ENCODE results near the gene TLR9.

The TLR9 gene

DNA sequence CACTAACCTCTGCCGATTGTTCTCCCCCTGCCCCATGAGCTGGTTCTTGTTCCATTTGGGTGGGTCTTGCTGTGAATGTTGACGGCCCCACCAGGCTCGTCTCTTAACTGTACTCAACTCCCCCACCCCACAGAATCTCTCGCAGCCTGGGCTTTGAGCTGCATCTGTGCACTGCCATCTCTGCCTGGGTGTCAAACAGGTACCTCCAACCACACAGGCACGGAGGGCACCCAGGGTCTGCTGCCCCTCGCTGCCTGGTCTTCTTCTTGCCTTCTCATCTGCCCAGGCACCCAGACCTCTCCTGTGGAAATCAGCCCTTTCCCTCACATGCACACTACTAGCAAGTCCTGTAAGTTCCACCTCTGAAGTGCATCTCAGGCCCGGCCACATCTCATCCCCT lies 10.1 kb downstream of the TLR9 start:
- DNase-seq, result peak; percentile 49

DNA sequence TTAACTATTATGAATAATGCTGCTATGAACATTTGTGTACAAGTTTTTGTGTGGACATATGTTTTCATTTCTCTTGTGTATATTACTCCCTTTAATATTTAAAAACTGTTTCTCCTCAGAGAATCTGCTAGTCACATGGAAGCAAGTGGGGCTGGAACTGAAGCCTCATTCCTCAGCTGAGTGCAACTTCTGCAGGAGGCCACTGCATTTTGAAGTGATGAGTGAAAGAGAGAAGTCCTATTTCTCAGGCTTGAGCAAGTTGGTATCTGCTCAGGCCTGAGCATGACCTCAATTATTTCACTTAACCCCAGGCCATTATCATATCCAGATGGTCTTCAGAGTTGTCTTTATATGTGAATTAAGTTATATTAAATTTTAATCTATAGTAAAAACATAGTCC lies 11.5 kb downstream of the TLR9 start:
- no peak for DNase-seq

GRCh38 chr3:52213005-52213404 lies 12.4 kb downstream of the TLR9 start:
- DNase-seq, result peak; percentile 27

GRCh38 chr3:52211268-52211891 lies 14.1 kb downstream of the TLR9 start:
- no peak for DNase-seq

- DNase-seq, result no peak
These were observed 14.8 kb downstream of the TLR9 start for GRCh38 chr3:52210550-52211046.

DNA sequence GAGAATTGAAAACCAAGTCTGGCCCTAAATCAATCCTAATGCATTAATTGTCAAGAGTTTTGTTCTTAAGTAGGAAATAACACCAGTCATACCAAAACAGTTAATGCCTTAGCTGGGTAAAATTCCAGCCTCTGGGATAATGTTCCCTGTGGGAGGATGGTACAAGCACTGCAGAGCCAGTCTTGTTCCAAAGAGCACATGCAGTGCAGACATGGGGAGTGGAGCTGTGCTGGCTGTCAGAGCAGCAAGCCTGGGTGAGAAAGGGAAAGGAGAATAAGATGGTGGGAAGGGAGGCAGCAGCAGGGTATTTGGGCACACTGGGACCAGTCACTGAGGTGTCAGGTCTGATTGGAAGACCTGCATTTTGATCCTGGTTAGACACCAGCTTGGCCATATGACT lies 15.4 kb downstream of the TLR9 start:
- DNase-seq, result no peak

GRCh38 chr3:52208556-52208955 lies 16.9 kb downstream of the TLR9 start:
- no peak for DNase-seq

- DNase-seq, result no peak
These were observed 19.6 kb downstream of the TLR9 start for GRCh38 chr3:52205727-52206372.

- no peak for DNase-seq
These were observed 20.9 kb downstream of the TLR9 start for GRCh38 chr3:52204337-52205073.

- DNase-seq, result no peak
These were observed 21.7 kb downstream of the TLR9 start for GRCh38 chr3:52203701-52204100.

- DNase-seq, result no peak
These were observed 22.9 kb downstream of the TLR9 start for GRCh38 chr3:52202384-52203077.

DNA sequence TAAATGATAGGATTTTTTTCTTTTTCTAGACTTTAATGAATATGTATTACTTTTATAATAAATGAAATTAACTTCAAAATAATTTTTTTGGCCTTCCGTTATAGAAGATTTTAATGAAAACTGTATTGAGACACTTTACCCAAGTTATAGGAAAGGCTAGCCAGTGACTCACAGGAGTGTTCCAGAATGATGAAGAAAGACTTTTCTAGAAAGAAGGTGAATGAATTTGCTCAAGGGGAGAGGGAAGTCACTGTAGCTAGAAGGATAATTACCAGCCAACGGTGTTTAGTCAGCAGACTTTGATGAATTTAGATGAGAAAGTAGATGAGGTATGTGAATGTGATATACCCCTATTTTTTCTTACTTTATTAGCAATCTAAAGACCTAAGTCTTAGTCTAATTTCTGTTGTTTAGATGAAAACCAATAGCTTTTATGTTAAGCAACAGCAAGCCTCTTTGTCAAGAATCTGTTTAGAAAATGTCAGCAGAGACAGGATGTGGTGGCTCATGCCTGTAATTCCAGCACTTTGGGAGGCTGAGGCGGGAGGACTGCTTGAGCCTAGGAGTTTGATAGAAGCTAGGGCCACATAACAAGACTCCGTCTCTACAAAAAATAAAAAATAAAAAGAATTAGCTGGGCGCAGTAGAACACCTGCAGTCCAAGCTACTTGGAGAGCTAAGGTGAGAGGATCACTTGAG lies 24.3 kb downstream of the TLR9 start:
- no peak for DNase-seq

DNA sequence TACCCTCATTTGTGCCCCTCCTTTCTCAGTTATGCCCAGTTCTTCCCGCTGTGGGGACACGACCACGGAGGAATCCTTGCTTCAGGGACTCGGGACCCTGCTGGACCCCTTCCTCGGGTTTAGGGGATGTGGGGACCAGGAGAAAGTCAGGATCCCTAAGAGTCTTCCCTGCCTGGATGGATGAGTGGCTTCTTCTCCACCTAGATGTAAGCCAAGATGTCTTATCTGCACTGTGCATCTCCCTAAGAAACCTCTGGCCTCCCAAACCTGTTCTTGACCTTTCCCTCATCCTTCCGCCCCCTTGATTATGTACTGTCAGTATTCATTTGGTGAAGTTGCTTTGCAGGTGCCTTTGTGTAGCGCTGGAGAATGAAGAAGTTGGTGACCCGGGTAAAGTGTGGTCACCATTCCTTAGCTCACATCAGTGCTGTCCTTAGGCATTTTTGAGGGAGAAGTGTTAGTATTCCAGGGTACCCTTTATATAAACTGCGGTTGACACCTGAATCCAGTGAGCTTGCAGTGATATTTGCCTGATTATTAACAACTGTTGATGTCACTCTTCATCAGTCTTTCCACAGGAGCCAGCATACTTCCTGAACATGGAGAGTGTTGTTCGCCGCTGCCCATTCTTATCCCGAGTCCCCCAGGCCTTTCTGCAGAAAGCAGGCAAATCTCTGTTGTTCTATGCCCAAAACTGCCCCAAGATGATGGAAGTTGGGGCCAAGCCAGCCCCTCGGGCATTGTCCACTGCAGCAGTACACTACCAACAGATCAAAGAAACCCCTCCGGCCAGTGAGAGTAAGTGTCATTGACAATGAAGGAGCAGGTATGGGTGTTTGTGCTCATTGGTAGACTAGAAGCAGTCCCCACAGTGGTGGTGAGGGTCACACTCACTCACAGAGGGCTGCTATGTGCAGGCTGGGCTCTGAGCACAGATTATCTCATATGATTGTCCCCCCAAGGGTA lies 26.5 kb downstream of the TLR9 start:
- DNase-seq, result no peak

DNA sequence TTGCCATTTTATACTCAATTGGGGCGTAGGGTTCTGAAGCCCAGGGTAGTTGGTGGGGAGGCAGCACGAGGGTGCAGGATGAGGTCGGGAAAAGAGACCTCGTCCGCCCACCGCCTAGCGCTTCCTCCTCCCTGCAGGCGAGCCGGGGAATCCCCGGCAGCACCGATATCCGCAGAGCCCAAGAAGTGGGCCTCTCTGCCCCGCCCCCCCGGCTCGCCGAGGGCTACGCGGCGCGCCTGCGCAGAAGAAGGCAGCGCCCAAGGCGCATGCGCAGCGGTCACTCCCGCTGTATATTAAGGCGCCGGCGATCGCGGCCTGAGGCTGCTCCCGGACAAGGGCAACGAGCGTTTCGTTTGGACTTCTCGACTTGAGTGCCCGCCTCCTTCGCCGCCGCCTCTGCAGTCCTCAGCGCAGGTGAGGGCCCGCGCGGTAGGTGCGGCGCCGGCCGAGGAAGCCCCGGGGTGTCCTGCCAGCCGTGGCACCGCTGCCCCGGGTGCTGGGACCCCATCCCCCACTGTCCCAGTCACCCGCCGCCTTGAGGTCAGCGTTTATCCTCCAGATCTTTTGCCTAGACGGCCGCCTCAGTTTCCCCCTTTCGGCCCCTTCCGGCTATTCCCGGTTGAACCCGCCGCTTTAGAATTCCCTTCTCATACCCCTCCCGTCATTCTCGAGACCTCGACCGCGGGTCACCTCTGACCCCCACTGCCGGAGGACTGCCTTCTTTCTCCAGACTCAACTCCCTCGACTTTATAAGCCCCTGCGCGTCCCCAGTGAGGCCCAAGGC lies 27.4 kb downstream of the TLR9 start, which contains the start of gene ALAS1:
ALAS1 (plus strand) TSS at position 319 of the 784 bp plus-strand sequence. CDS start 1,082 bp downstream, outside the sequence.
- DNase-seq, result peak; percentile 96

DNA sequence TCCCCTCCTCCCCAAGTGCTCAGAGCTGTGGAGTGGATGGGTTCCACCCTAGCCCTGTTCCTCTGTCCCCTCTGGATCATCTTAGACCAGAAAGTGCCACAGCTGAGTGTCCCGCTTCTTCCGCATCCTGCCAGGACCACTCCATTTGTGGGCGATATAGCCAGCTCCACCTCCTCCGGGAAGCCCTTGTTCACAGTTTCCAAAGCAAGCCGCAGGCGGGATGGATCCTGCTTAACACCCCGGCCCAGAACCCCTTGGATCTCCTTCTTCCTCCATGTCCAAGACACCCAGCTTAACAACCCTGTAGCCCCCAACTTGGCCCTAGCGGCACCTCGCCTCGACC lies 28.0 kb downstream of the TLR9 start:
- DNase-seq, result no peak

GRCh38 chr3:52196977-52197376 lies 28.5 kb downstream of the TLR9 start:
- peak; percentile 37 for DNase-seq

DNA sequence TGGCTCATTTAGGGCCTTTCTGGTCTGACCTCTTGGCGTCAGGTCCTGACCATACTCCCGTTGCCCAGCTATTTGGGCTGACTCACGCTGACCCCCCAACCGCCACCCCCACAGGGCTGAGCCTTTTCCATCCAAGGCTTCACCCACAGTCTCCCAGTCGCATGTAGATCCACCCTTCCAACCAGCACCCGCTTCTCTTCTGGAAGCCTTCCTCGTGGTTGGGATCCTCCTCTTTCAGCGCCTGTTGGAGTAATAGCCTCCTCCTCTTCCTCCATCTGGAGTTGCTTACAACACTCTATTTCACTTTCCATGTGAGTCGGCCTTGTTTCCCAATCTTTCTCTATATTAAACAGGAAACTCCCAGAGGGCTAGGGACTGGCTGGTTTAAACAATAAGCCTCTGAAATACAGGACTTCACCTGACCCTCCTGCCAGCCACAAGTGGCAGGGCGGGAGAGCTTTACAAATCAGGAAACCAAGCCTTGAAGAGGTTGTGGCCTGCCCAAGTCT lies 29.6 kb downstream of the TLR9 start:
- DNase-seq, result no peak

GRCh38 chr3:52195291-52195597 lies 30.2 kb downstream of the TLR9 start:
- no peak for DNase-seq

DNA sequence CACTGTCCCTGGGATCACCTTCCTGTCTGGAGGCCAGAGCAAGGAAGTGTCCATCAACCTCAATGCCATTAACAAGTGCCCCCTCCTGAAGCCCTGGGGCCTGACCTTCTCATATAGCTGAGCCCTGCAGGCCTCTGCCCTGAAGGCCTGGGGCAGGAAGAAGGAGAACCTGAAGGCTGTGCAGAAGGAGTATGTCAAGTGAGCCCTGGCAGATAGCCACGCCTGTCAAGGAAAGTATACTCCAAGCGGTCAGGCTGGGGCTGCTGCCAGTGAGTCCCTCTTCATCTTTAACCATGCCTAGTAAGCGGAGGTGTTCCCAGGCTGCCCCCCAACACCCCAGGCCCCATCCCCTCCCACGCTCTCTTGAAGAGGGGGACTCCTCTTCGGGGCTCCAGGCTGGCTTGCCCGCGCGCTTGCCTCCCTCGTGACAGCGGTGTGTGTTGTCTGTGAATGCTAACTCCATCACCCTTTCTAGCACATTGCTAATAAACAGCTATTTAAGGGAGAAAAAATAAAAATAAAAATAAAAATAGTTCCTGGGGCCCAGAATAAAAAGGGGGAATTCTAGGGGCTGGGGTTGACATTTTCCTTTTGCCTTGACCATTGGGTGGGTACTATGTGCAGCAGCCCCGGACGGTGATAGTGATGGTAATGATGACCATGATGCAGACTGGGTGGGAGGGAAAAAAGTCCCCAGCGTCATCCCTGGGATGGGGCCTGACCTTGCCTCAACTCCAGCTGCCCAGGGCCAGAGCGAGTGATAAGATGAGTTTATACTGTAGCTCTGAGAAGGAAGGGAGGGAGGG lies 30.8 kb downstream of the TLR9 start:
- DNase-seq, result no peak

DNA sequence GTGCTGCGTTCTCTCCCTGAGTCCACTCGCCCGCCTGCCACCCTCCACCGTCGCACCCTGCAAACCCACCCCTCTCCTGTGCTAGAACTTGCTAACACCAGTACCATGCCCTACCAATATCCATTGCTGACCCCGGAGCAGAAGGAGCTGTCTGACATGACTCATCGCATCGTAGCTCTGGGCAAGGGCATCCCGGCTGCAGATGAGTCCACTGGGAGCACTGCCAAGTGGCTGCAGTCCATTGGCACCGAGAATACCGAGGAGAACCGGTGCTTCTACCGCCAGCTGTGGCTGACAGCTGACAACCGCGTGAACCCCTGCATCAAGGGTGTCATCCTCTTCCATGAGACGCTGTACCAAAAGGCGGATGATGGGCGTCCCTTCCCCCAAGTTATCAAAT lies 32.4 kb downstream of the TLR9 start:
- DNase-seq, result no peak

Measured in right forelimb (tissue), 1 donor.